SK-N-MC (cell line): ENCODE results near the gene COQ5.

Source experiments
- EZH2 ChIP-seq: fragments of 200-600 bp; sonication (generic); IDR thresholded peaks from one replicate; pipeline ENCODE4 v1.6.1; 2017; ENCODE audit warnings: antibody characterized with exemption
- FOXP2 ChIP-seq: optimal IDR thresholded peaks from 2 replicates; pipeline ENCODE3; 2011; ENCODE audit warnings: mild to moderate bottlenecking, moderate library complexity; ENCODE audit not compliant: insufficient read depth; ENCODE audit errors: extremely low read length, control extremely low read depth

DNA sequence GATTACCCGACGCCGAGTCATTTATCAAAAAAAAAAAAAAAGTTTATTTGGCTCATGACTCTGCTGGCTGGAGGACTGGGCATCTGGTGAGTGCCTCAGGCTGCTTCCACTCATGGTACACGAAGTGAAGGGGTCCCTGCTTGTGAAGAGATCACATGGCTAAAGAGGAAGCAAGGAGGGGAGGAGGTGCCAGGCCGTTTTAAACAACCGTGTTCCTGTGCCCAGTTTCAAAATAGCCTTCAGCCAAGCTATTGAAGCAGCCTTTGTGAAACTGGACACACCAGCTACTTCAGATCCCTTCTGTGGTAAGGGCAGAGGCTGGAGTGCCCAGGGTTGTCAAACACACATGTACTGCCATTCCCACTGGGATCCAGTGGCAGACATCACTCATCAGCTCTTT, 44.6 kb upstream of the COQ5 start:
- TF ChIP-seq FOXP2, result no peak
- TF ChIP-seq EZH2, result no peak
